ENCODE data around the gene TTC24. TPM values are rescaled to one million over a fixed set of nuclear protein-coding genes. Genes with fewer than 3 reads are reported as not detected.
A peak's percentile ranks its signal among the peaks of the same experiment; 100 is the strongest.

The TTC24 gene
- total RNA-seq, 1 donor from 2014 or later: not detected

DNA sequence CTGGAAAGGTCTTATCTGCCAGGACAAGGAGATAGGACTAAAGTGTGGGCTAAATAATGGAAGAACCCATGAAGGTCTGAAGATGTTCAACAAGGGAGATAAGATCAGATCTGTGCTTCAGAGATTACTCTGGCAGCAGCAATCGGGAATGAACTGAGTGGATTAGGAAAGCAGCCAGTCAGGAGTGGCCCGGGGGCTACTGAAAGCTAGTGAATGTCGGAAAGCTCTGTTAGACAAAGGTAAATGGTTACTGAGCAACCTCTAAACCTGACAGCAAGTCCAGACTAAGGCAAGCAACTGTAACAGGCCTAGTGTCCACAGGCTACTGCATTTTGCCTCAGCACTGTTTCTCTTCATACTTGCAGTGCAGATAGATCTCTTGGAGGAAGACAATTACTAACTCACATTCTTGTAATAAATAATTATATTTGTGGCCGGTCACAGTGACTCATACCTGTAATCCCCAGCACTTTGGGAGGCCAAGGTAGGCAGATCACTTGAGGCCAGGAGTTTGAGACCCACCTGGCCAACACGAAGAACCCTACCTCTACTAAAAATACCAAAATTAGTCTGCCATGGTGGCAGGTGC, 19.6 kb upstream of the TTC24 start:
- H3K4me1 Mint-ChIP-seq (ENCODE audit: low read depth): peaks cover 4% of the 10 kb centered on the region
- no peaks in the 10 kb centered on the region for H3K36me3 Mint-ChIP-seq (ENCODE audit: low read depth)
- TF ChIP-seq, protein P1, sequence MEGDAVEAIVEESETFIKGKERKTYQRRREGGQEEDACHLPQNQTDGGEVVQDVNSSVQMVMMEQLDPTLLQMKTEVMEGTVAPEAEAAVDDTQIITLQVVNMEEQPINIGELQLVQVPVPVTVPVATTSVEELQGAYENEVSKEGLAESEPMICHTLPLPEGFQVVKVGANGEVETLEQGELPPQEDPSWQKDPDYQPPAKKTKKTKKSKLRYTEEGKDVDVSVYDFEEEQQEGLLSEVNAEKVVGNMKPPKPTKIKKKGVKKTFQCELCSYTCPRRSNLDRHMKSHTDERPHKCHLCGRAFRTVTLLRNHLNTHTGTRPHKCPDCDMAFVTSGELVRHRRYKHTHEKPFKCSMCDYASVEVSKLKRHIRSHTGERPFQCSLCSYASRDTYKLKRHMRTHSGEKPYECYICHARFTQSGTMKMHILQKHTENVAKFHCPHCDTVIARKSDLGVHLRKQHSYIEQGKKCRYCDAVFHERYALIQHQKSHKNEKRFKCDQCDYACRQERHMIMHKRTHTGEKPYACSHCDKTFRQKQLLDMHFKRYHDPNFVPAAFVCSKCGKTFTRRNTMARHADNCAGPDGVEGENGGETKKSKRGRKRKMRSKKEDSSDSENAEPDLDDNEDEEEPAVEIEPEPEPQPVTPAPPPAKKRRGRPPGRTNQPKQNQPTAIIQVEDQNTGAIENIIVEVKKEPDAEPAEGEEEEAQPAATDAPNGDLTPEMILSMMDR (IDR thresholded peaks at IDR 0.05): no peak
- no peak for DNase-seq (ENCODE audit: low spot score)
- H3K4me3 Mint-ChIP-seq (ENCODE audit: unreplicated experiment): no peak overlapping the region
- no peak overlapping the region for H3K27ac Mint-ChIP-seq (ENCODE audit: unreplicated experiment)
- H3K9me3 Mint-ChIP-seq (ENCODE audit: low read depth): no peaks in the 10 kb centered on the region
- H3K27me3 Mint-ChIP-seq (ENCODE audit: low read depth): no peaks in the 10 kb centered on the region

DNA sequence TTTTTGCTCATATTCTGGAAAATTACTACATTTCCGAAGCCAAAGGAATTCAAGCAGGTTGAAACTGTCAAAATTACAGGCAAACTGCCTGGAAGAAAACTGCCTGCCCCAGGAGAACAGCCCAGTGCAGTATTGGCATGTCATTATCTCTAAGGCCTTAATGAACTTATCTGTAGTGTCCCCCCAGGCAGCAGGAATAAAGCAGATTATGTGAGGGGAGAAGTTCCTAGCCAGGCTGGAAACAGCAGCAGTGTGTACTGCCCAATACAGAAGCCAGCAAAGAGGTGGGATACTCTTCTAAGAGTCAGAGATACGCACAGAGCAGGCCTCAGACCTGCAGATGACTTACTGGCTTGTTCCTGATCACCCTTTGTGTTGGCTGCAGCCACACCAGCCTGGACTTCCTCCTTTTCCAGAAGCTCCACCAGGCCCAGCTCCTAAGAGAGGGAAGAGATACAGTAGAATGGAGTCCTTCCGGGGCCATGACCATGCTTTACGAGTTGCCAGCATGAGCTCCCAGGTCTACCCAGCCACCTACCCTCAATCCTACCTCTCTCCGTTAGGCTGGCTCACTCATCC, 18.8 kb upstream of the TTC24 start:
- Mint-ChIP-seq H3K4me3 (ENCODE audit: unreplicated experiment) (no peak overlapping the region), H3K4me1 (ENCODE audit: low read depth) (peaks cover 4% of the 10 kb centered on the region), H3K27ac (ENCODE audit: unreplicated experiment) (no peak overlapping the region), H3K9me3 (ENCODE audit: low read depth) (no peaks in the 10 kb centered on the region), H3K27me3 (ENCODE audit: low read depth) (no peaks in the 10 kb centered on the region), H3K36me3 (ENCODE audit: low read depth) (no peaks in the 10 kb centered on the region)
- TF ChIP-seq, protein P1 (IDR thresholded peaks at IDR 0.05): no peak
- no peak for DNase-seq (ENCODE audit: low spot score)

DNA sequence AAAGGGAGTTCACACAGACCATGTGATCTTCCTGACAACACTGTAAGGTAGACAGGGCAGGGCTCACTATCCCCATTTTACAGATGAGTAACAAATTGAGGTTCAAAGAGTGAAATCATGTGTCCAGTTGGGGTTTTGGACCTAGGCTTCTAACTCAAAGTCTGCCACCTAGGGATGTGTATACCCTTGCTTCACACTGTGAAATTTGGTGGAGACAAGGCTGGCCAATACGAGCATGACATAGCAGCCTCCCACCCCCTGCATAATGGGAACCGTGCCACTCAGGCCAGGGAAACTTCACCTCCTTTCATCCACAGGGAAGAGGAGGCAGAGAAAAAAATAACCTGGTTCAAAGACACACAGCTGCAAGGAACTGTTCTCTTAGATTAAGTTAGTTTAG, 14.0 kb upstream of the TTC24 start:
- H3K9me3 Mint-ChIP-seq (ENCODE audit: low read depth): no peaks in the 10 kb centered on the region
- H3K36me3 Mint-ChIP-seq (ENCODE audit: low read depth): no peaks in the 10 kb centered on the region
- no peak overlapping the region for H3K4me3 Mint-ChIP-seq (ENCODE audit: unreplicated experiment)
- no peaks in the 10 kb centered on the region for H3K27me3 Mint-ChIP-seq (ENCODE audit: low read depth)
- DNase-seq (ENCODE audit: low spot score): no peak
- TF ChIP-seq, protein P1 (IDR thresholded peaks at IDR 0.05): no peak
- peaks cover 2% of the 10 kb centered on the region for H3K4me1 Mint-ChIP-seq (ENCODE audit: low read depth)
- H3K27ac Mint-ChIP-seq (ENCODE audit: unreplicated experiment): no peak overlapping the region

DNA sequence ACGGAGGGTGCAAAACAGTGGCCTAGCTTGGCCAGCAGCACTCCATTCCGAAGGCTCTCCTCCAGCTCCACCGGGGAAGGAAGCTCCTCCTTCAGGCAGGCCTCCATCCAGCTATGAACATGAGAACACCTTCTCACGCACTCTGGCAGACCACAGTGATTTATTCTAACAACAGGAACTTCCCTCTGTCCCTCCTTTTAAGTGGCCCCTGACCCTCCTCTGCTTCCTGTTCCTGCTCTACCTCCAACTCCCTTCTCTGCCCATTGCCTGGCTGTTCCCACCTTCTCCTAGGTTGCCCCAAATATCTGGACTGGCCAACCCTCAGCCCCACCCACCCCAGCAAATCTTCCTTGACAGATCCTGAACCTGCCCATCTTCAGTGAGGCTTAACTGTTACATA, 13.1 kb upstream of the TTC24 start:
- TF ChIP-seq, protein P1 (IDR thresholded peaks at IDR 0.05): no peak
- no peak overlapping the region for H3K4me3 Mint-ChIP-seq (ENCODE audit: unreplicated experiment)
- H3K36me3 Mint-ChIP-seq (ENCODE audit: low read depth): no peaks in the 10 kb centered on the region

DNA sequence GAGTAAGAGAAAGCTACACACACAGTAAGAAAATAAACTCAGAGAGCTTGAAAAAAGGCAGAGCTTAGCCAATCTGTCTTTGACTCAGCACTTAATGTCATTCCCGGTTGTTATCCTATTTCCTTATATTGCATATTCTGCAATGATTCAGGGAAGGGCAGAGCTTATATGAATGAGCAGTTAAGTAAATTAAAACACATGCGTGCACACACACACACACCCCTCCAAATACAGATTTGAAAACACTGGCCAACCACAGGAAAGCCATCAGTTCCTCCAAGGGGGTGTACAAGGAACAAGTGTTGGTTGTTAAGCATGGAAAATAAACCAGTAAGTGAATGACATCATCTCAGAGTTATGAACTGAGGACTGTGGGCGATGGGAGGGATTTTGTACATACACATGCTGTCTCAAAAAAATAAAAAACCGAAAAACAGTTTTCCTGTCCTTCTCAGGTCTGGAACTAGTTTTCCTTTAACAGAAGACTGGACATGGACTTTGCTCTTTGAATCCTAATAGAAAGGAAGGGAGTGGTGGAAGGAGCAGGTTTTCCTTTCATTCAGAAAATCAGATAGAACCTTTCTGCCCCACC, 8.2 kb upstream of the TTC24 start:
- Mint-ChIP-seq H3K27me3 (ENCODE audit: low read depth) (no peaks in the 10 kb centered on the region), H3K9me3 (ENCODE audit: low read depth) (no peaks in the 10 kb centered on the region), H3K36me3 (ENCODE audit: low read depth) (no peaks in the 10 kb centered on the region), H3K4me1 (ENCODE audit: low read depth) (peaks cover 25% of the 10 kb centered on the region), H3K4me3 (ENCODE audit: unreplicated experiment) (peak overlapping the region; percentile 97), H3K27ac (ENCODE audit: unreplicated experiment) (peak overlapping the region; percentile 97)
- TF ChIP-seq, protein P1 (IDR thresholded peaks at IDR 0.05): no peak
- DNase-seq (ENCODE audit: low spot score): no peak

More for the DNA sequence above, 13.1 kb upstream of the TTC24 start:
- Mint-ChIP-seq H3K27me3 (ENCODE audit: low read depth) (no peaks in the 10 kb centered on the region), H3K4me1 (ENCODE audit: low read depth) (peaks cover 11% of the 10 kb centered on the region), H3K27ac (ENCODE audit: unreplicated experiment) (no peak overlapping the region), H3K9me3 (ENCODE audit: low read depth) (no peaks in the 10 kb centered on the region)
- no peak for DNase-seq (ENCODE audit: low spot score)
